Adrenal gland (tissue), 5 donors: ENCODE results near the gene QSOX2.

Source experiments
- CTCF ChIP-seq, 6 experiments: fragments of 450-650 bp in 4 of 6; fragments of 200-600 bp in 2 of 6; sonication (generic) in 1 of 6; IDR thresholded peaks; 1 replicate in 5 of 6; 2 replicates in 1 of 6; pipeline versions ENCODE4 v1.5.1 to v1.8.0; 2016 to 2021; ENCODE audit warnings: antibody characterized with exemption in 6 of 6, mild to moderate bottlenecking in 2 of 6, moderate library complexity in 1 of 6
- POLR2A ChIP-seq, 2 donors: fragments of 450-650 bp; IDR thresholded peaks; one replicate each; pipeline ENCODE4 v1.6.1; 2017; ENCODE audit warnings: antibody characterized with exemption in 2 of 2, mild to moderate bottlenecking in 2 of 2, moderate library complexity in 1 of 2
- donor health status: DM: no; HTN: no; CAD: no.

GRCh38 chr9:136199391-136200288 is 46.0 kb downstream of the QSOX2 start:
- TF ChIP-seq CTCF (IDR thresholded peaks at IDR 0.05) (no peak), POLR2A (IDR thresholded peaks at IDR 0.05) (no peak)
